ENCODE measurements around the gene ABT1.

ABT1 gene

GRCh38 chr6:26595669-26596269 lies 984 bp upstream of the ABT1 start:
- H3K4me3 ChIP-seq (replicated peaks in 1 of 2; ENCODE audit: low read depth in 2 of 2, low read length in 2 of 2): peak overlapping the region; percentile 44 to 57
- peak; percentile 90 to 91 for DNase-seq (ENCODE audit: low read depth in 2 of 2)
- peak; percentile 95 for TF ChIP-seq CTCF (IDR thresholded peaks at IDR 0.05; ENCODE audit: low read depth, low read length)

- TF ChIP-seq CTCF (IDR thresholded peaks at IDR 0.05; ENCODE audit: low read depth, low read length): no peak
- DNase-seq (ENCODE audit: low read depth in 2 of 2): no peak
These were observed 625 bp downstream of the ABT1 start for GRCh38 chr6:26597389-26597766.

GRCh38 chr6:26597821-26598220 lies 1.1 kb downstream of the ABT1 start:
- TF ChIP-seq CTCF (IDR thresholded peaks at IDR 0.05; ENCODE audit: low read depth, low read length): no peak
- peak overlapping the region; percentile 99 to 100 for H3K4me3 ChIP-seq (replicated peaks in 1 of 2; ENCODE audit: low read depth in 2 of 2, low read length in 2 of 2)
- DNase-seq (ENCODE audit: low read depth in 2 of 2): no peak

More at GRCh38 chr6:26597389-26597766, 625 bp downstream of the ABT1 start:
- H3K4me3 ChIP-seq (replicated peaks in 1 of 2; ENCODE audit: low read depth in 2 of 2, low read length in 2 of 2): peak overlapping the region; percentile 99 to 100

GRCh38 chr6:26598267-26598666 lies 1.5 kb downstream of the ABT1 start:
- TF ChIP-seq CTCF (IDR thresholded peaks at IDR 0.05; ENCODE audit: low read depth, low read length): no peak
- peak overlapping the region; percentile 99 to 100 for H3K4me3 ChIP-seq (replicated peaks in 1 of 2; ENCODE audit: low read depth in 2 of 2, low read length in 2 of 2)
- DNase-seq (ENCODE audit: low read depth in 2 of 2): no peak

- no peak for DNase-seq (ENCODE audit: low read depth in 2 of 2)
- no peak overlapping the region for H3K4me3 ChIP-seq (replicated peaks in 1 of 2; ENCODE audit: low read depth in 2 of 2, low read length in 2 of 2)
- no peak for TF ChIP-seq CTCF (IDR thresholded peaks at IDR 0.05; ENCODE audit: low read depth, low read length)
These were observed 2.4 kb downstream of the ABT1 start for GRCh38 chr6:26599134-26599533.

GRCh38 chr6:26599591-26599990 lies 2.8 kb downstream of the ABT1 start:
- DNase-seq (ENCODE audit: low read depth in 2 of 2): no peak
- TF ChIP-seq CTCF (IDR thresholded peaks at IDR 0.05; ENCODE audit: low read depth, low read length): no peak
- no peak overlapping the region for H3K4me3 ChIP-seq (replicated peaks in 1 of 2; ENCODE audit: low read depth in 2 of 2, low read length in 2 of 2)

- DNase-seq (ENCODE audit: low read depth in 2 of 2): no peak
- TF ChIP-seq CTCF (IDR thresholded peaks at IDR 0.05; ENCODE audit: low read depth, low read length): no peak
- no peak overlapping the region for H3K4me3 ChIP-seq (replicated peaks in 1 of 2; ENCODE audit: low read depth in 2 of 2, low read length in 2 of 2)
These were observed 4.0 kb downstream of the ABT1 start for GRCh38 chr6:26600759-26601158.

All from cardiac fibroblast (primary cell).